NCI-H1694 treated with DMSO at 0.1 percent for 48 hours (cell line): ENCODE results near the gene SNN.

Experiments
- DNase-seq: peaks from one replicate; lab custom pipeline; 2025; lab: John Stamatoyannopoulos, UW

The SNN gene

GRCh38 chr16:11667824-11668622 lies at the start of gene SNN:
SNN (plus strand) TSS chr16:11668455; CDS start chr16:11676060, 7,605 bp downstream.
- DNase-seq: peak; percentile 44

GRCh38 chr16:11619327-11619851 lies 48.9 kb upstream of the SNN start:
- DNase-seq: no peak

- no peak for DNase-seq
Measured at GRCh38 chr16:11620243-11621003, 47.8 kb upstream of the SNN start.

DNA sequence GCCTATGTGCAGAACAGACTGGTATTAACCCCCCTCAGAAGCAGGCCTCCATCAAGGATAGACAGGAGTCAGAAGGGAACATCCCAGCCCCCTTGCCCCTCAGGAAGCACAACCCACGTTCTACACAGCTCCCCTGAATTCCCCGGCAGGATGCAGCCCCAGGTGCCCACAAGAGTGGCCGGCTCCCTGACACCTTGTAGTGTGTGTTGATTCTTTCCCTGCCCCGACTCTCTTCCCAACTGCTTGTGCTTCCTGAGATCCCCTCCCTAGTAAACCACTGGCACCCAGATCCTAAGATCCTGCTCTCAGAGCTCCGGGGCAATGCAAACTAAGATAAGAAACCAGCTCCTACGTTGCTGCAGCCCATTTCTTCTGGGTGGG lies 46.7 kb upstream of the SNN start:
- DNase-seq: no peak

DNA sequence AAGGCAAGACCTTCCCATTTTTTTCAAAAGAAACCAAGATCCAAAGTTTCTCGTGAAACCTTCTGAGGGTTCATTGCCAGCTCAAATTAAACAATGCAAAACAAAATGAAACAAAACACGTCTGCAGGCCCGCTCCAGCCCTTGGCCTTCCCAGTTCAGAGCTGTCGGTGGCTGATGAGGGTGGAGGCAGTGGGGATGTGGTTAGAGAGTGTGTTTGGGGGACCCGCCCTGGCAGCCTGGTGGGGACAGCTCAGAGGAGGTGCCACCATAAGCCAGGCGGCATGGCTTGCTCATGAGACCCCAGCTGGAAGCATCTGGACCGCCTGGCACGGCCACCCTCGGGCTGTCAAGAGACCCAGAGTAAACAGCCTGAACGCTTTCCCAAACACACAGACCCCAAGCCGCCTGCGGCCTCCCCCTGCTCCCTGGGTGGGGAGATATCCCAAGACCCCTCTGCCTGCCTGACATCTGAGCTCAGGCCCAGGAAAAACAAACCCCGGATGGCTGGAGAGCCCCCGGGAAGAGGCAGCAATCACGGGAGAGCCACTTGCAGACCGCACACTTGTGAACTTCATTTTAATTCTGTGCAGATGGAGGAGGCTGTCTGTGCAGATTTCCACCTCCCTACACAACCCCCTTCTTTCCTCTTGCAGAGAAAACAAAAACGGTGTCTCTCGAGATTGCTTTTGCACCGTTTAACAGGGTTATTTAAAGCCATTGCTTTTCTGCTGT lies 46.2 kb upstream of the SNN start:
- peak; percentile 34 for DNase-seq

DNA sequence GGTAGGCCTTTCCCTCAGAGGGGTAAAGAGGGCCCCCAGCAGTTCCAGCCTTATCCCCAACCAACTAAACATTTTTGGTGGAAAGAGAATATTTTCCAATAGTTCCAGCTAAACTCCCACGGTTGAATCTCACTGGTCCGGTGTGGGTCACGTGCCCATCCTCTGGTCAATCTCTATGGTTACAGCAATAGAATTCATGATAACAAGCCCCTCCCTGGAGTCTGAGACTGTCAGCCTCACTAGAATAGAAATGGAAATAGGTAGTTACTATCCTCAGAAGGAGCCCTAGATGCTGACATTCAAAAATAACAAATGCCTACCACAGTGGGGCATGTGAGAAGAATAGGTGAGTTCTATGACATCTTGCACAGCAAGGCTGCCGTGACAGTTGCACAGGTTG lies 44.0 kb upstream of the SNN start:
- no peak for DNase-seq

DNA sequence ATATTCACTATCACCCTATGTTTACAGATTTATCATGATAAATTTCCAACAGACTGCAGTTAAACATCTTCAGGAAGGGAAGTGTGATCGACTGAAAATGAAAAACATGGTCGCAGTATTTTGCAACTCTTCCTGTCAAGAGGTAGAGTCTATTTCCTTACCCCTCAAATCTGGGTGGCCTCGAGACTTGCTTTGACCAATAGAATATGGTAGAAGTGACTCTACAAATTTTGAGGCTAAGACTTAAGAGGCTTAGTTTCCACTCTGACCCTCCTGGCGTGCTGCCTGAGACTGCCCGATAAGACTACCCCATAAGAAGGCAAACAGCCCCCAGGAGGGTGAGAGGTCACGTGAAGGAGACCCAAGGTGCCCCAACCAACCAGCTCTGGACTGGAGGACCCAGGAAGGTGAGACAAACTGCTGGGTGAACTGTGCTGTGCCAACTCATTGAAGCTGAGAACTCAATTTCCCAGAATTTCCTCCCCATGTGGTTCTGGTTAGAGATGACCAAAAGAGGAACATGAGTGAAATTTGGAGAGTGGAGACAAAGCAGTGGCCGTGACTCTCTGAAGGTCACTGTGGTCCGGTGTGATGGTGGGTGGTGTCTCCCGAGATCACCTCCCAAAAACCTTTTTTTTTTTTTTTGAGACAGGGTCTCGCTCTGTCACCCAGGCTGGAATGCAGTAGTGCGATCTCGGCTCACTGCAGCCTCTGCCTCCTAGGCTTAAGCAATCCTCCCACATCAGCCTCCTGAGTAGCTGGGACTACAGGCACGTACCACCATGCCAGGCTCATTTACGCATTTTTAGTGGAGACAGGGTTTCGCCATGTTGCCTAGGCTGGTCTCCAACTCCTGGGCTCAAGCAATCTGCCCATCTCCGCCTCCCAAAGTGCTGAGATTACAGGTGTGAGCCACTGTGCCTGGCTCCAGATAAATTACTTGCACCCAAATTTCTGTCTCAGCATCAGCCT lies 43.3 kb upstream of the SNN start:
- no peak for DNase-seq

- no peak for DNase-seq
Measured at GRCh38 chr16:11625769-11626168, 42.5 kb upstream of the SNN start.

DNA sequence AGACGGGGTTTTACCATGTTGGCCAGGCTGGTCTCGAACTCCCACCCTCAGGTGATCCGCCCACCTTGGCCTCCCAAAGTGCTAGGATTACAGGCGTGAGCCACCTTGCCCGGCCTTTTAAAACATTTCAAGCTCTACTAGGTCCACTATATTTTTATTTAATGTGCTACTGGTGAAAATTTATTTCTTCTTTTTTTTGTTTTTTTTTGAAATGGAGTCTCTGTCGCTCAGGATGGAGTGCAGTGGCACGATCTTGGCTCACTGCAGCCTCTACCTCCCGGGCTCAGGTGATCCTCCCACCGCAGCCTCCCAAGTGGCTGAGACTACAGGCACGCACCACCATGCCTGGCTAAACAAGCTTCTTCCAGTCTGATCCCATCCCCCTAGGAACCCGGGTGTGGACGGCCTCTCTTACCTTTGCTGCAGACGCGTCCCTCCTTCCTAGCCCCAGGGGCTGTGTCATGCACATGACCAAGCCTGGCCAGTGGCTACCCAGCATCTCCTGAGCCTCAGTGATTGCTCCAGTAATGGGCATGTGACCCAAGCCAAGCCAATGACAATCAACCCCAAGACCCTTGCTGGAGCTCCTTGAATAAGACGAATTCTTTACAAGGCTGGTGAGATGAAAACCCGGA lies 41.5 kb upstream of the SNN start:
- no peak for DNase-seq

- DNase-seq: no peak
Measured at GRCh38 chr16:11627292-11627663, 41.0 kb upstream of the SNN start.

GRCh38 chr16:11627822-11628457 lies 40.3 kb upstream of the SNN start:
- DNase-seq: no peak

- no peak for DNase-seq
Measured at GRCh38 chr16:11629071-11630030, 38.9 kb upstream of the SNN start.

GRCh38 chr16:11630046-11630767 lies 38.0 kb upstream of the SNN start:
- DNase-seq: no peak

DNA sequence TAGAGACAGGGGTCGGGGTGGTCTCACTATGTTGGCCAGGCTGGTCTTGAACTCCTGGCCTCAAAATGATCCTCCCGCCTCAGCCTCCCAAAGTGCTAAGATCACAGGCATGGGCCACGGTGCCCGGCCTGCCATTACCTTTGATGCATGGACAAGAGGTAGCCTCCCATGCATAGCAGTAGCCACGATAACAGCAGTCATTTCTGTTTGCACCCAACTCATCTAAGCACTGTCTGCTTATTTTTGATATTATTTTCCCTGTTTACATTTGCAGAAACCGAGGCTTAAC lies 37.5 kb upstream of the SNN start:
- no peak for DNase-seq

DNA sequence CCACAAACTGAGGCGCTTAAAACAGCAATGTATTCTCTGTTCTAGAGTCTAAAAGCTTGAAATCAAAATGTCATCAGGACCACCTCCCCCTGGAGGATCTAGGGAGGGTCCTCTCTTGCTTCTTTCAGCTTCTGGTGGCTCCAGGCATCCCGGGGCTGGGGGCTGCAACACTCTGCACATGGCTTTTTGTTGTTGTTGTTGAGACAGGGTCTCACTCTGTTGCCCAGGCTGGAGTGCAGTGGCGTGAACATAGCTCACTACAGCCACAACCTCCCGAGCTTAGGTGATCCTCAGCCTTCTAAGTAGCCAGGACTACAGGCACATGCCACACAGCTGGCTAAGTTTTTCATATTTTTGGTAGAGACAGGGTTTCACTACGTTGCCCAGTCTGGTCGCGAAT lies 37.0 kb upstream of the SNN start:
- DNase-seq: no peak

GRCh38 chr16:11632455-11632939 lies 35.8 kb upstream of the SNN start:
- no peak for DNase-seq

DNA sequence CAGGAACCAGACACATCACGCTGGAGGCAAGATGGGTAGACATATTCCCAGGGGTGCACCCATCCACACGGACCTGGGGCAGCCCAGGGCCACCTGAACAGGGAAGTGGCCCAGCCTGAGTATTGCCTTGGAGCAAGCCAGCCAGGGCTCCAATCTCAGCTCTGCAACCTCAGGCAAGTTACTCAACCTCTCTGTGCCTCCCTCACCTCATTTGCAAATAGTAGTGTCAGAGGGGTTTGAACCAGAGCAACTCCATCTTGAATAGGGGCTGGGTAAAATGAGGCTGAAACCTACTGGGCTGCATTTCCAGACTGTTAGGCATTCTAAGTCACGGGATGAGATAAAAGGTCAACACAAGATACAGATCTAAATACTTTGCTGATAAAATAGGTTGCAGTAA lies 35.1 kb upstream of the SNN start:
- DNase-seq: no peak

- DNase-seq: no peak
Measured at GRCh38 chr16:11634312-11634711, 33.9 kb upstream of the SNN start.
